AG04450 (cell line): ENCODE measurements around the gene DNAAF1. TPM values are rescaled to one million over a fixed set of nuclear protein-coding genes. Genes with fewer than 3 reads are reported as not detected.
A peak's percentile ranks its signal among the peaks of the same experiment; 100 is the strongest.

Experiments
- CTCF ChIA-PET: fragments of 300-600, 350-600 bp; formaldehyde crosslinking; extraction: SDS; loops from one replicate; lab custom pipeline; 2022; ENCODE audit warnings: antibody characterized with exemption, inconsistent platforms; lab: Charles Lee
- POLR2A ChIA-PET: fragments of 350-600 bp; formaldehyde crosslinking; extraction: SDS; loops from one replicate; lab custom pipeline; 2021; ENCODE audit warnings: antibody characterized with exemption, inconsistent platforms; lab: Yijun Ruan, JAX
- DNase-seq: peaks from one replicate; pipeline ENCODE4 v3.0.0-alpha.2; 2011; ENCODE audit warnings: low read depth, low spot score
- H3K27ac ChIP-seq: one replicate; pipeline ENCODE4 v1.5.1; 2012; ENCODE audit warnings: low read depth, low read length, control low read depth
- H3K27me3 ChIP-seq: one replicate; pipeline ENCODE4 v1.6.0; 2012; ENCODE audit warnings: low read length; ENCODE audit not compliant: control insufficient read depth, insufficient read depth
- H3K4me3 ChIP-seq: 2 replicates; pipeline ENCODE4 v1.5.1; 2011; ENCODE audit warnings: mild to moderate bottlenecking, low read depth, low read length, control low read depth
- H3K9me3 ChIP-seq: 2 replicates; pipeline ENCODE4 v1.5.1; 2012; ENCODE audit warnings: low read length; ENCODE audit not compliant: control insufficient read depth, insufficient read depth
- polyA plus RNA-seq: library from polyadenylated mRNA; depleted of rRNA; stranded (reverse); fragments of >200 nt; gene quantifications from 2 replicates; pipeline ENCODE4 v1.2.3, GENCODE V29; 2011
- TF ChIP-seq, protein P1 (sequence below): IDR thresholded peaks from 2 replicates; pipeline ENCODE4 v1.5.1; 2011; ENCODE audit warnings: low read depth, low read length, control low read depth, inconsistent platforms

Gene DNAAF1
- polyA plus RNA-seq, 1 experiment: not detected

DNA sequence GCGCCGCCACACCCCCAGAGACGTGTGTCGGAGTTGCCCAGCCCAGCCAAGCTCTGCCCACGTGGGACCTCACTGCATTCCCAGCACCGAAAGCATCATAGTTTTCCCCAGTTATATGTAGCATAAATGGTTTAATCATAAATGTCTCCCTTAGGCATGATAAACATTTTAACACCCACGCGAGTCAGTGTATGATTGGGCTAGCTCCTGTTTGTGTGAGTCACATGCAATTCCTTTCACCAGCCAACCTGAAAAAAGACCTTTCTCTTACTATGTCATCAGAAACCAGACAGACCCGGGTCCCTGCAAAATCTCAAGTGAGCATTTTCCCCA lies 32.6 kb downstream of the DNAAF1 start:
- POLR2A ChIA-PET: interaction anchor here (1.7 to 3.5 kb wide), 2 partner anchors 9 to 61 kb away, joined by 8 to 12 read pairs; partner anchors contain the start of genes MBTPS1 and TAF1C
- peak overlapping the region; percentile 70 for H3K27ac ChIP-seq
- no peaks in the 10 kb centered on the region; the same call in 1 of the 2 replicates for H3K9me3 ChIP-seq
- TF ChIP-seq, protein P1, sequence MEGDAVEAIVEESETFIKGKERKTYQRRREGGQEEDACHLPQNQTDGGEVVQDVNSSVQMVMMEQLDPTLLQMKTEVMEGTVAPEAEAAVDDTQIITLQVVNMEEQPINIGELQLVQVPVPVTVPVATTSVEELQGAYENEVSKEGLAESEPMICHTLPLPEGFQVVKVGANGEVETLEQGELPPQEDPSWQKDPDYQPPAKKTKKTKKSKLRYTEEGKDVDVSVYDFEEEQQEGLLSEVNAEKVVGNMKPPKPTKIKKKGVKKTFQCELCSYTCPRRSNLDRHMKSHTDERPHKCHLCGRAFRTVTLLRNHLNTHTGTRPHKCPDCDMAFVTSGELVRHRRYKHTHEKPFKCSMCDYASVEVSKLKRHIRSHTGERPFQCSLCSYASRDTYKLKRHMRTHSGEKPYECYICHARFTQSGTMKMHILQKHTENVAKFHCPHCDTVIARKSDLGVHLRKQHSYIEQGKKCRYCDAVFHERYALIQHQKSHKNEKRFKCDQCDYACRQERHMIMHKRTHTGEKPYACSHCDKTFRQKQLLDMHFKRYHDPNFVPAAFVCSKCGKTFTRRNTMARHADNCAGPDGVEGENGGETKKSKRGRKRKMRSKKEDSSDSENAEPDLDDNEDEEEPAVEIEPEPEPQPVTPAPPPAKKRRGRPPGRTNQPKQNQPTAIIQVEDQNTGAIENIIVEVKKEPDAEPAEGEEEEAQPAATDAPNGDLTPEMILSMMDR: no peak
- no peak overlapping the region for H3K4me3 ChIP-seq
- CTCF ChIA-PET: interaction anchor here (2.1 to 7.5 kb wide), 4 partner anchors 9 to 130 kb away, joined by 6 to 100 read pairs (median 28); partner anchors contain the start of genes MBTPS1 and TAF1C
- peak; percentile 23 for DNase-seq
- no peaks in the 10 kb centered on the region for H3K27me3 ChIP-seq

- POLR2A ChIA-PET: interaction anchor here (0.6 to 3.5 kb wide), 3 partner anchors 9 to 62 kb away, joined by 5 to 12 read pairs (median 8); partner anchors contain the start of genes MBTPS1 and TAF1C
- TF ChIP-seq, protein P1: no peak
- H3K9me3 ChIP-seq: no peaks in the 10 kb centered on the region; the same call in 1 of the 2 replicates
- CTCF ChIA-PET: interaction anchor here (2.1 to 7.5 kb wide), 4 partner anchors 8 to 130 kb away, joined by 6 to 100 read pairs (median 28); partner anchors contain the start of genes MBTPS1 and TAF1C
- H3K27me3 ChIP-seq: no peaks in the 10 kb centered on the region
- no peak overlapping the region for H3K4me3 ChIP-seq
- no peak for DNase-seq
- H3K27ac ChIP-seq: peak overlapping the region; percentile 70
Observed at GRCh38 chr16:84178146-84178765, 33.1 kb downstream of the DNAAF1 start.

DNA sequence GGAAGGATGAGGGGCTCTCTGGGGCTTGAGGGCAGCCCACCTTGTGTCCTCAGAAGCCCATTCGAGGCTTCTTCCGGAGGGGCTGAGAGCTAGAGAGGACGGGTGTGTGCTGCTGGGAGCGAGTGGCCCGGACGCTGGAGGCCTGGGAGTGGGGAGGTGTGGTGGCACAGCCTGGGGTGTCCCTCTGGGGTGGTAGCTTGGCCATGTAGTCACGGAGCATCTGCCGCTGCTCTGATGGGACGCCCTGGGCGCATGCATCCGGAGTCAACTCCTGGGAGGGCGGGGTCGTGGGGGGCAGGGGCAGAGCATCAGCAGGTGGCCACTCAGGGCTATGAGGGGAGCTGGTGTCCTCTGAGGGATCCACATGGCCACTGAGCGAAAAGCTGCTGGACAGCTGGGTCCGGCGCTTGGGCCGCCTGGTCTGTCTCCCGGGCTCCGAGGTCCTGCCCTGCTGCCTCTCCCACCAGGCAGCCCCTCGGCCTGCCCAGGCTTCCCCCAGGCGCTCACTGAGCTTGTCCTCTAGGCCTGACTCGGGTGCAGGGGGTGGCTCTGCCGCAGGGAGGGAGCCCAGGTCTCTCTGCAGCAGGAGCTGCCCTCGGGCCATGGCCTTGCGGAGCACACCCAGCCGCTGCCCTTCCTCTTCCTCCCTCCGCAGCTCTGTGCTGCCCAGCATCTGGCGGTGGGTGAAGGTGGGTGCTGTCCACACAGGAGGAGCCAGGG lies 33.9 kb downstream of the DNAAF1 start:
- no peak overlapping the region for H3K4me3 ChIP-seq
- POLR2A ChIA-PET: interaction anchor here (0.6 kb wide), 1 partner anchor 16 kb away, joined by 5 read pairs; no protein-coding TSS in a partner anchor
- H3K9me3 ChIP-seq: no peaks in the 10 kb centered on the region; the same call in 1 of the 2 replicates
- CTCF ChIA-PET: interaction anchor here (4.6 to 7.5 kb wide), 2 partner anchors 7 to 62 kb away, joined by 24 to 100 read pairs; partner anchors contain the start of genes MBTPS1 and TAF1C
- H3K27me3 ChIP-seq: no peaks in the 10 kb centered on the region
- TF ChIP-seq, protein P1: no peak
- DNase-seq: no peak
- H3K27ac ChIP-seq: peak overlapping the region; percentile 70

GRCh38 chr16:84179612-84180320 lies 34.7 kb downstream of the DNAAF1 start:
- Histone ChIP-seq H3K27me3 (no peaks in the 10 kb centered on the region), H3K27ac (no peak overlapping the region), H3K9me3 (no peaks in the 10 kb centered on the region; the same call in 1 of the 2 replicates), H3K4me3 (no peak overlapping the region)
- POLR2A ChIA-PET: no interaction called here
- TF ChIP-seq, protein P1: no peak
- CTCF ChIA-PET: interaction anchor here (7.5 kb wide), 1 partner anchor 7 kb away, joined by 100 read pairs; the partner anchor contains the start of gene TAF1C
- no peak for DNase-seq
